Measurements from ENCODE around the gene PTPN14. TPM values are rescaled to one million over a fixed set of nuclear protein-coding genes. Genes with fewer than 3 reads are reported as not detected.
"Not testable (repeated sequence)": the region's sequence is repeated elsewhere in the genome, so short reads cannot be mapped to it uniquely, and the experiment has no call there.

The PTPN14 gene
- total RNA-seq, 1 donor from 2014 or later, result 71.4 TPM

DNA sequence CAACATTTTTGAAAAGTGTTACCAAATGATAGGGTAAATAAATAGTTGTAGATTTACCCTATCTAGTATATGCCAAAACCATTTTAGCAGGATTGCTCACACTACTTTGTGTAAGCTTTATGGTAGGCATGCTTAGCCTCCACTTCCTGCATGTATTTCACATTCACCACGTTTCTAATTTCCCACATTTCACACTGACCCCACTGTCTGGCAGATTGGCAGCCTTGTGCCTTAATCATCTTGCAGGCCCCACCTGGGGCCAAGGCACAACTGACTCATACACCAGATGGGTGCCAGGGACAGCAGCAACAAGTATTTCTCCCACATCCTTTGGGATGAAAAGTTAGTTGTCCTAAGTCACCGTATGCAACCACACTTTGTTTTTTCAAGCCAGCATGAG lies 30.4 kb upstream of the PTPN14 start:
- peaks cover 12% of the 10 kb centered on the region for H3K36me3 Mint-ChIP-seq (ENCODE audit: low read depth)
- DNase-seq (ENCODE audit: low spot score), result no peak
- H3K27ac Mint-ChIP-seq, result peak overlapping the region; percentile 21
- H3K9me3 Mint-ChIP-seq, result peaks cover 11% of the 10 kb centered on the region
- H3K4me3 Mint-ChIP-seq (ENCODE audit: low read depth), result no peak overlapping the region
- peaks cover 19% of the 10 kb centered on the region for H3K4me1 Mint-ChIP-seq (ENCODE audit: low read depth)
- intact Hi-C loops (cut with micrococcal nuclease), result no loop called here
- H3K27me3 Mint-ChIP-seq (ENCODE audit: low read depth), result no peaks in the 10 kb centered on the region

DNA sequence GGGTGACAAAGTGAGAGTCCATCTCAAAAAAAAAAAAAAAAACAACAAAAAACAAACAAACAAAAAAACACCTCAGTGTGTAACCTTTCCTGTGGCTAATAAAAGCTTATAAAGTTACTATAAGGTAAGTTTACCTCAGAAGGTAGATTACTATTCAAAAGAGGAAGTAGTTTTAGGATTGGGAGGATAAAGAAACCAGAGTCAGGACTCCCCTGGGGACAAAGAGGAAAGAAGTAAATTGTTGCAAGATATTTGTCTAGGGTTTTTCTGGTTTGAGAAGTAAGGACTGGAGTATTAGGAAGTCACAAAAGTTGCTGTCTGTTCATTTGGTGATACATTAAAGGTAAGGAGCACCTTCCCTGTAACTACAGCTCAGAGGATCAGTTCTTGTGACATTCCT lies 27.8 kb upstream of the PTPN14 start:
- intact Hi-C loops (cut with micrococcal nuclease), result no loop called here
- H3K36me3 Mint-ChIP-seq (ENCODE audit: low read depth), result peaks cover 23% of the 10 kb centered on the region
- DNase-seq (ENCODE audit: low spot score), result no peak
- no peak overlapping the region for H3K27ac Mint-ChIP-seq
- H3K9me3 Mint-ChIP-seq, result peaks cover 31% of the 10 kb centered on the region
- H3K27me3 Mint-ChIP-seq (ENCODE audit: low read depth), result no peaks in the 10 kb centered on the region
- peaks cover 12% of the 10 kb centered on the region for H3K4me1 Mint-ChIP-seq (ENCODE audit: low read depth)
- no peak overlapping the region for H3K4me3 Mint-ChIP-seq (ENCODE audit: low read depth)

DNA sequence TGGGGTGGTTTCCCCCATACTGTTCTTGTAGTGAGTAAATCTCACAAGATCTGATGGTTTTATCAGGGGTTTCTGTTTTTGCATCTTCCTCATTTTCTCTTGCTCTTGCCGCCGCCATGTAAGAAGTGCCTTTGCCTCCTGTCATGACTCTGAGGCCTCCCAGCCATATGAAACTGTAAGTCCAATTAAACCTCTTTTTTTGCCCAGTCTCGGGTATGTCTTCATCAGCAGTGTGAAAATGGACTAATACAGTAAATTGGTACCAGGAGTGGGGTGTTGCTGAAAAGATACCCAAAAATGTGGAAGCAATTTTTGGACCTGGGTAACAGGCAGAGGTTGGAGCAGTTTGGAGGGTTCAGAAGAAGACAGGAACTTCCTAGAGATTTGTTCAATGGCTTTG lies 24.7 kb upstream of the PTPN14 start:
- H3K4me3 Mint-ChIP-seq (ENCODE audit: low read depth); intact Hi-C loops (cut with micrococcal nuclease); H3K27ac Mint-ChIP-seq; H3K4me1 Mint-ChIP-seq (ENCODE audit: low read depth); DNase-seq (ENCODE audit: low spot score); H3K27me3 Mint-ChIP-seq (ENCODE audit: low read depth): not testable (repeated sequence)
- Mint-ChIP-seq H3K36me3 (ENCODE audit: low read depth) (peaks cover 23% of the 10 kb centered on the region), H3K9me3 (peaks cover 31% of the 10 kb centered on the region)

DNA sequence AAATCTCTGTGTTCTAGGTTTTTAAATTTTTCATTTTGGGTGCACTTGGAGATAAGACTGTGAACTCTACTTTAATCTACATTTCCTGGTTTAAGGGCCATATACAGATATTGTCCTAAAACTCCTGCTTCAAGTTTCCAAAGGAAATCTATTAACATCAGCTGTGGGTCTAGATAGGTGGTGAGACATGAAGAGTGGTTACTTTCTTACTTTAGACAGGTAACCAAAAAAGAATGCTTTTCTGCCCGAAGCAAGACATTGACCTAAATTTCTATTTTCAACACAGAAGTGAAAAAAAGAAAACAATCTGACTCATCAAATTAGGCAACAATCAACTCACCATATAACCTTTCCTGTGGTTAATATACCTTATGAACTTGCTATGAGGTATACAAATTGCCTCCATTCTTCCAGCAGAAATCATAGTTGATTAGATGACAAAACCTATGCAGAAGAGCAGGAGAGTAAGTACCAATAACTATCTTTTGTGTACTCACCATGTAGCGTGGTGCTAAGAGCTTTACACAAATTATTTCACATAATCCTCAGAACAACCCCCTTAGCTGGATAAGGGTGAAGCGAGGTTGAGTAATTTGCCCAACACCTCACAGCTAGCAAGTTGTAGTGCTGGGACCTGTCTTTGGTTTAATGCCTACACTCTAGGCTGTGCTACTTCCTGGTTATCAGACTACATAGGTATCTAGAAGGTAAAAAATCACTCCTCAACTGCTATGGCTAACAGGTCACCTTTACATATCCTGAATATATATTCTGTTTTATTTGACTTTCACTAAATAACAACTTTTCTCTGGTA lies 23.4 kb upstream of the PTPN14 start:
- DNase-seq (ENCODE audit: low spot score), result no peak
- Mint-ChIP-seq H3K27ac (no peak overlapping the region), H3K4me3 (ENCODE audit: low read depth) (no peak overlapping the region)

DNA sequence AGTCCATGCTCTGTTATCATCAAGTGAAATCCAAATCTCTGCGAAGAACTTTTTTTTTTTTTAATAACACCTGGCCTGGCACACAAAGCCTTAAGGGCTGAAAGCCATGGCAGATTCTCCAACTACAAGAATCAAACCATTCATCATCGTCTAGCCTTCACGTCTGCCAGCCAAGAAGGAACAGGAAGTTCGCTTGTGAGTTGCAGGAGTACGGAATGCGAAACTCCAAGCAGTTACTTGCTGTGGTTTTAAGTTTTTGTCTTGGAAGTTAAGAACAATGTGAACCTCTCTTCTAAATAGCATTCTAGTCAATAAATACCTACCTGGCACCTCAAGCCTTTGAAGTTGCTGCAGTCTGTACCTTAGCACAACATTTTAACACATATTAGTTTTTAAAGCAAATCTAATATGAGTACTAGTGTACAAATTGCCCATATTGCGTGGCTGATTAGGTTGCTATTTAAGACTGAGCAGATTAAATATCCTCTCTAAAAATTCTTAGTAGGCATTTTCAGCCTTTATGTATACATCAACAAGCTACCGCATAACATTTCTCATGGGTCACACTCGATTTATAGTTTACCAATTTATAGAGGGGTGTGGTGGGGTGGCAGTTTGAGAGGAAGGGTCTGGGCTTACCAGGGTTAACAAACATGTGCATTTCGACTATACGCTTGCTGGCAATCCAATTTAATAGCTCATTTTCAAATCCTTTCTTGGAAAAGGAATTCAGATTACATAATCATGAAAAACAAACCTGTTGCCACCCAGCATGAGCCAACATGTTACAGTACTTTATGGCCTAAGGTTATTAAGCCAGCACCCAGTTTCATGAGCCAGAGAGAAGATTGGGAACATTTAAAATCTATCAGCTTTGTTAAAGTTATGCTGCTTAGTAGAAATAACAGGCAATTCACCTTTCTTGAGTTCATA lies 22.2 kb upstream of the PTPN14 start:
- Mint-ChIP-seq H3K9me3 (peaks cover 31% of the 10 kb centered on the region), H3K4me1 (ENCODE audit: low read depth) (peaks cover 16% of the 10 kb centered on the region), H3K27ac (no peak overlapping the region), H3K4me3 (ENCODE audit: low read depth) (no peak overlapping the region), H3K36me3 (ENCODE audit: low read depth) (peaks cover 23% of the 10 kb centered on the region), H3K27me3 (ENCODE audit: low read depth) (no peaks in the 10 kb centered on the region)
- intact Hi-C loops (cut with micrococcal nuclease), result no loop called here
- DNase-seq (ENCODE audit: low spot score), result no peak

More for the DNA sequence above, 23.4 kb upstream of the PTPN14 start:
- Mint-ChIP-seq H3K36me3 (ENCODE audit: low read depth) (peaks cover 23% of the 10 kb centered on the region), H3K27me3 (ENCODE audit: low read depth) (no peaks in the 10 kb centered on the region), H3K9me3 (peaks cover 31% of the 10 kb centered on the region), H3K4me1 (ENCODE audit: low read depth) (peaks cover 9% of the 10 kb centered on the region)
- intact Hi-C loops (cut with micrococcal nuclease), result no loop called here

DNA sequence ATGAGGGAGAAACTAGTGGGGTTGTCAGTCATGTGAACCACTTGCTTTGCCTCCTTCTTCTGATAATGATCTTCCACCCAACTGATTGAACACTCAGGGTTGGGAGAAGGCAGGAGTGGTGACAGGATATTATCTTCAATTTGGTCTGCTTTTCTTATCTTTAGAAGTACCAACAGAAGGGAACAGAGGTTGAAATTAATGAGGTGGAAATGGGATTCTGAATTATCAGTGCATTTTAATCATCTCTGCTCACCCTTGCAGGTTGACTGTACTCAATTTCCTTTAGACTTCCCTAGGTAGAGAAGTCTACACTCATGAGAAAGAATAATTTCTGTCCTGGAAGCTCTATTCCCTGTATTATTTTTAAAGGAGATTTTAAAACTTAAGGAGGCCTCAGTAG lies 19.9 kb upstream of the PTPN14 start:
- Mint-ChIP-seq H3K4me3 (ENCODE audit: low read depth) (no peak overlapping the region), H3K36me3 (ENCODE audit: low read depth) (peaks cover 6% of the 10 kb centered on the region), H3K27ac (no peak overlapping the region), H3K4me1 (ENCODE audit: low read depth) (peaks cover 32% of the 10 kb centered on the region), H3K9me3 (peaks cover 15% of the 10 kb centered on the region), H3K27me3 (ENCODE audit: low read depth) (no peaks in the 10 kb centered on the region)
- no peak for DNase-seq (ENCODE audit: low spot score)
- intact Hi-C loops (cut with micrococcal nuclease), result no loop called here

DNA sequence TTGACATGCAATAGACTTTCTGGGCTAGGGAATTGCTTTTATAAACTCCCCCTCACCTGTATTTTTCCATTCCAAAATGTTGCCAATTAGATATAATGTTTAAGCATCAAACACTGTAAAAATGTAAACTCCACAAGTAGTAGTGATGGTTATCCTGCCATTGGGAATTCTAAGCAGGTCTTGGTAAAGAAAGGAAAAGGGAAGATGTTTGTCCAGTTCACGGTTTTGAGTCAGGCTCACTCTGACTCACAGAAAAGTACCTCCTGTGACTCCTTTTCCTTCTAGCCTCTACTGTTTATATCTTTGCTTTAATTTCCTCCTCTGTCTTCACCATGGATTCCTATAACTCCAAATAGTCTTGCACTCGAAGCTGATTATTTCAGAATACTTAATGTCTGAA lies 19.0 kb upstream of the PTPN14 start:
- H3K36me3 Mint-ChIP-seq (ENCODE audit: low read depth), result no peaks in the 10 kb centered on the region

DNA sequence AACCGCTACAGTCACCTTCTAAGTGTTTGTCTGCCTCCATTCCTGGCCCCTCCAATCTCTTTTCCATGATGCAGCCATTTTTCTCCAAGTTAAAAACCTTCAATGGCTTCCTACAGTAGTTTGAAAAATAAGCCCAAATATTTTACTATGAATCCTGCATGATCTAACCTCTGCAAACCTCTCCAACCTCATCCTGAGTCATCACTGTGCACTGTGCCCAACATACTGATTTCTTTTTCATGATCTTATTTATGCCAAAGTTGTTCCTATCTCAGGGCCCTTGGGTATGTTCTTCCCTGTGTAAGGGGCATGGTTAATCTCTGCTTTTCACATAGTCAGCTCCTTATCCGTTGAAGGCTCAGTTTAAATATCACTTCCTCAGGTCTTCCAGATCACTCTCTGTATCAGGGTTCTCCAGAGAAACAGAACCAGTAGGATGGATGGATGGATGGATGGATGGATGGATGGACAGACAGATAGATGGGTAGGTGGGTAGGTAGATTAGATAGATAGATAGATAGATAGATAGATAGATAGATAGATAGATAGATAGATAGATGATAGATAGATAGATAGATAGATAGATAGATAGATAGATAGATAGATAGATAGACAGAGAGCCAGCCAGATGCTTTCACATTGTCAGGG lies 18.1 kb upstream of the PTPN14 start:
- intact Hi-C loops (cut with micrococcal nuclease), result no loop called here
- H3K4me3 Mint-ChIP-seq (ENCODE audit: low read depth), result no peak overlapping the region
- H3K4me1 Mint-ChIP-seq (ENCODE audit: low read depth), result peaks cover 32% of the 10 kb centered on the region
- peak overlapping the region; percentile 1 for H3K27ac Mint-ChIP-seq
- H3K27me3 Mint-ChIP-seq (ENCODE audit: low read depth), result no peaks in the 10 kb centered on the region
- peaks cover 2% of the 10 kb centered on the region for H3K9me3 Mint-ChIP-seq
- DNase-seq (ENCODE audit: low spot score), result no peak
- no peaks in the 10 kb centered on the region for H3K36me3 Mint-ChIP-seq (ENCODE audit: low read depth)

More for the DNA sequence above, 19.0 kb upstream of the PTPN14 start:
- Mint-ChIP-seq H3K27ac (no peak overlapping the region), H3K4me1 (ENCODE audit: low read depth) (peaks cover 32% of the 10 kb centered on the region), H3K4me3 (ENCODE audit: low read depth) (no peak overlapping the region), H3K9me3 (peaks cover 8% of the 10 kb centered on the region), H3K27me3 (ENCODE audit: low read depth) (no peaks in the 10 kb centered on the region)
- DNase-seq (ENCODE audit: low spot score), result no peak
- intact Hi-C loops (cut with micrococcal nuclease), result no loop called here

DNA sequence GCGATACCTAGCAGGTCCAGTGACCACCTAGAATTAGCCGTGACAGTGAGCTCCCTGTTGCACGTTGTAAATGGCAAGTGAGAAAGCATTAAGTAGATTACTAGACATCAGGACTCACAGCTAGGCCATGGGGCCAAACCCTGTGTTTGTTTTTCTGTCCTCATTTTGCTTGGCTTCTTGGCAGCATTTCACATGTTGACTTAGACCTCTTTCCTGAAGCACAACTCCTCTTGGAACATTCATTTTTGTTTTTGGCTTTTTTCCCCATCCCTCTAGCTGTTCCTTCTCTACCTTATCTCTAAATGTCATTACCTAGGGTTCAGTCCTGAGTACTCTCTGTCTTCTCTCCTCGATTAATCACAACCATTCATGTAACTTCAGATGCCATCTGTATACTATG lies 16.9 kb upstream of the PTPN14 start:
- Mint-ChIP-seq H3K36me3 (ENCODE audit: low read depth) (no peaks in the 10 kb centered on the region), H3K27me3 (ENCODE audit: low read depth) (no peaks in the 10 kb centered on the region), H3K27ac (peak overlapping the region; percentile 9), H3K4me1 (ENCODE audit: low read depth) (peaks cover 32% of the 10 kb centered on the region), H3K4me3 (ENCODE audit: low read depth) (no peak overlapping the region), H3K9me3 (no peaks in the 10 kb centered on the region)
- DNase-seq (ENCODE audit: low spot score), result no peak
- intact Hi-C loops (cut with micrococcal nuclease), result no loop called here

DNA sequence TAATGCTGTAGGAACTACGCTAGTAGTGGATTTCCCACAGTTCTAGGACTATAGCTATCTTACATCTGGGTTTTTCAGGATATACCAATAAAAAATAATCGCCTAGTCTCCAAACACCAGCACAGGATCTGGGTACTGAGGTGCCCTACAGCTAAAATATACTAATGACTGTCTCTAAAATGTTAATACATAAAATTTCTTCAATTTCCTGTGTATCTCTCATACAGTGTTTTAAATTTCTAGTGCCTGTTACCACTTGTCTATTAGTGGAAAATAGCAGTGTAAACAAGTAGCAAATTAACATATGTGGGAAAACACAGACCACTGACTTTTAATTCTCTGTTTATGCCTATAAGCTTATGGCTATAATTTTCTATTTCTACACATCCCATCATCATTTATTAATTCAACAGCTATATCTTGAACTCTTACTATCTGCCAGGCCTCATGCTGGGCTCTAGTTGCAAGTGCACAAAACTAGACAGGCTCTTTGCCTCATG lies 16.1 kb upstream of the PTPN14 start:
- H3K27me3 Mint-ChIP-seq (ENCODE audit: low read depth), result no peaks in the 10 kb centered on the region
- H3K9me3 Mint-ChIP-seq, result no peaks in the 10 kb centered on the region
- H3K27ac Mint-ChIP-seq, result peak overlapping the region; percentile 27
- intact Hi-C loops (cut with micrococcal nuclease), result loop anchor here (2.0 kb wide), 1 partner anchor 129 kb away; no protein-coding TSS in a partner anchor
- H3K4me1 Mint-ChIP-seq (ENCODE audit: low read depth), result peaks cover 32% of the 10 kb centered on the region
- H3K4me3 Mint-ChIP-seq (ENCODE audit: low read depth), result no peak overlapping the region
- DNase-seq (ENCODE audit: low spot score), result no peak
- no peaks in the 10 kb centered on the region for H3K36me3 Mint-ChIP-seq (ENCODE audit: low read depth)

DNA sequence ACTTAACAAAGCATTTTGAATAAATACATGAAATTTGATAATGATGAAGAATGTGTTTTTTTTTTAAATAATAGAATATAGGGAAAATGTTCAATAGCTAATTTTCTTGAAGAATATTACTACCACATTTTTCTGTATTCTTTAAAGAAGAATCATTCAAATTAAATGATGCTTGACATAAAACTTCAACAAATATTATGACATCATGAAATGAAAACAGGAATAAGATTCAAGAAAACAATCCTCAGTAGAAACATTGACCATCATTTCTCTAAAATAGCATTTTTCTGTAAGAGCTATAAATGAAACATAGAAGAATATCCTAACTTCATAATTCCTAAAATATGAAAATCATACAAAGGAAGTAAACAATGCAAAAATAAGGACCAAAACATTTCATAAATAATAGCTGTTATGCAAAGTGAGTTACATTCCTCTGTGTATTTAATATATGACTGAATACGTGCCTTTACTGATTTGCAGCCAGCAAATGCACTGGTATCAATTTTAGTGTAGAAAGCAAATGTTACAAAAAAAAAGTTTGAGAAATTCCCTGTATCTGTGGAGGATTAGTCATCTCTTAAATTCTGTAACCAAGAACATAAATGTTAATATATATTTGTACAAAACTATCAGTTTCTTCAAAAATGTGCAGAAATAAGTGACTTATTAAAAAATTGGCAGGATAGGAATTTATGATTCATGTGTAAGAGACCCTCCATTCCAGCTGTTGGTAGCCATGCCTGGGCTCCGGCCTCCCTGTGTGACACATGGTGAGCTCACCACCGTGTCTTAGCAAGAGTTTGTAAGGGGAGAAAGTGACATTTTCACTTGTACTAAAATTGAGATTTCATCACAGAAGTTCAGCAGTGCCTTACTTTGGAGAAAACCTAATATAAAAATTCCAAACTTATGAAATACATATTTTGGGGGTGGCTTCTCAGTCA lies 15.0 kb upstream of the PTPN14 start:
- no peaks in the 10 kb centered on the region for H3K36me3 Mint-ChIP-seq (ENCODE audit: low read depth)
- no peaks in the 10 kb centered on the region for H3K27me3 Mint-ChIP-seq (ENCODE audit: low read depth)
- no peak for DNase-seq (ENCODE audit: low spot score)
- no peak overlapping the region for H3K4me3 Mint-ChIP-seq (ENCODE audit: low read depth)
- H3K9me3 Mint-ChIP-seq, result no peaks in the 10 kb centered on the region
- H3K27ac Mint-ChIP-seq, result peak overlapping the region; percentile 64
- peaks cover 32% of the 10 kb centered on the region for H3K4me1 Mint-ChIP-seq (ENCODE audit: low read depth)
- intact Hi-C loops (cut with micrococcal nuclease), result loop anchor here (2.0 kb wide), 1 partner anchor 128 kb away; no protein-coding TSS in a partner anchor

DNA sequence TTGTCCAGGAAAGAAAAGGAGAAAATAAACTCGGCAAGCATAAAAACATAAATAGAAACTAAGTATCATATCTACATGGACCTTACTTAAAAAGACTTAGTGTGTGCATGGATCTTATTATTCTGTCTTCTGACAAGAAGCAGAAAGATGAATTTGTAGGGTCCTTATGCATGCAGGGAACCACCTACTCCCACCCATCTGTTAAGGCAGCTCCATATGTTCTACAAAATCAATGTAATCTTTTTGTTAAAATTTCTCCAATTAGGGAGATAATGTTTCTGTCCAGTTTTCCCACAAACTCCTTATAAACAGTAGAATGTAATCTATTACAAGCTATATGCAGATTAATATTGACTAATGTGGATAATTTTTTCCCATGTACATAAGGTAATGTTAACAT lies 13.9 kb upstream of the PTPN14 start:
- H3K4me3 Mint-ChIP-seq (ENCODE audit: low read depth), result no peak overlapping the region
- H3K27ac Mint-ChIP-seq, result no peak overlapping the region
- peaks cover 25% of the 10 kb centered on the region for H3K4me1 Mint-ChIP-seq (ENCODE audit: low read depth)
- no peak for DNase-seq (ENCODE audit: low spot score)
- H3K27me3 Mint-ChIP-seq (ENCODE audit: low read depth), result no peaks in the 10 kb centered on the region
- intact Hi-C loops (cut with micrococcal nuclease), result no loop called here
- H3K9me3 Mint-ChIP-seq, result no peaks in the 10 kb centered on the region
- H3K36me3 Mint-ChIP-seq (ENCODE audit: low read depth), result no peaks in the 10 kb centered on the region

Data from activated T-helper 2 cell treated with anti-CD3 and anti-CD28 coated beads, Interferon-gamma antibody, Interleukin-2, Interleukin-4, amounts not matched to agents 10 μg/mL and 5 μg/mL and 100 μg/mL, durations not matched to agents 14 hours and 24 hours and 36 hours (primary cell).